GM18868 (cell line): ENCODE data around the gene RPL22.

Source experiments
- ATAC-seq: cut with Tn5 transposase; IDR thresholded peaks from one replicate; pipeline ENCODE4 v1.9.1; 2021; ENCODE audit warnings: mild to moderate bottlenecking, moderate library complexity; ENCODE audit not compliant: unreplicated experiment

RPL22 gene

DNA sequence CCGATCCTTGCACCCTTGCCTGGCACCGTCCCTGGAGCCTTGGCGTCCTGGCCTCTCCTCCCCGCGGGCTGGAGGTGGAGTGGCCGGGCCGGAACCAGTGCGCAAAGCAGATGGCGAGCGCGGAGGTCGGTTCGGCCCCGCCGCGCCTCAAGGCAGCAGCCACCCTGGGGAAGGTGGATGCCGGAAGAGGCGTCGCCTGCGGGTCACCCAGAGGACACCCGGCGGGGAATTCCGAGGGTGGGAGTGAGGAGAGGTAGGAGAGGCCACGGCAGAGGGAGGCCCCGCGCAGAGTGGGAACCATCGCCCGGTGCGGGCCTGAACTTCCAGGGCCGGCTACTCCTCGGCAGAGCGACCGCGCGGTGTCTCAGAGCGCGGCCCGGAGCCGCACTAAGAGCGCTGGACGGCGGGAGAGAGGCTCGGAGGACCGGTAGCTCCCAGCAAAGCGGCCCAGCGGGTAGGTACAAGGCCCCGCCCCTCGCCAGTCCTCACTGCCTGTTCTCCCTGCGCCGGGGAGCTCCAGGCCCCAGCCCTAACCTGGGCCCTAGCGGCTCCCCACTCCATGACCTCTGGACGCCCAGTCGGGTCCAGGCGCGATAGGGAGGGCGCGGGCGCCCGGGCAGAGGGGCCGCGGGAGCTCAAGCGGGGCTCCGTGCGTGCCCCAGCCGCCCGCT is 6.6 kb upstream of the RPL22 start, which contains the start of gene RNF207:
Gene RNF207, plus strand, starts transcription at position 271 of the 671 bp plus-strand sequence. CDS start 417 bp downstream, outside the sequence.
- ATAC-seq, result peak; percentile 65

DNA sequence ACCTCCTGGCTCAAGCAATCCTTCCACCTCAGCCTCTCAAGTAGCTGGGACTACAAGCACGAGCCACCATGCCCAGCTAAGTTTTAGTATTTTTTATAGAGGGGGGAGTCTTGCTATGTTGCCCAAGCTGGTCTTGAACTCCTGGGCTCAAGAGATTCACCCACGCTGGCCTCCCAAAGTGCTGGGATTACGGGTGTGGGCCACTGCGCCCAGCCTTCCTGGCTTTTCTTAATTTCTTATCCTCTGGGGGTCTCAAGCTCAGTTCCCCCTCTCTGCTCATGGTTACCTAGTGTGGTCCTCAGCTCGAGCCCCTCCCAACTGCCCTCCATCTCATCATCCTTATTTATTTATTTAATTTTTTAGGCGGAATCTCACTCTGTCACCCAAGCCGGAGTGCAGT is 2.9 kb upstream of the RPL22 start:
- no peak for ATAC-seq

DNA sequence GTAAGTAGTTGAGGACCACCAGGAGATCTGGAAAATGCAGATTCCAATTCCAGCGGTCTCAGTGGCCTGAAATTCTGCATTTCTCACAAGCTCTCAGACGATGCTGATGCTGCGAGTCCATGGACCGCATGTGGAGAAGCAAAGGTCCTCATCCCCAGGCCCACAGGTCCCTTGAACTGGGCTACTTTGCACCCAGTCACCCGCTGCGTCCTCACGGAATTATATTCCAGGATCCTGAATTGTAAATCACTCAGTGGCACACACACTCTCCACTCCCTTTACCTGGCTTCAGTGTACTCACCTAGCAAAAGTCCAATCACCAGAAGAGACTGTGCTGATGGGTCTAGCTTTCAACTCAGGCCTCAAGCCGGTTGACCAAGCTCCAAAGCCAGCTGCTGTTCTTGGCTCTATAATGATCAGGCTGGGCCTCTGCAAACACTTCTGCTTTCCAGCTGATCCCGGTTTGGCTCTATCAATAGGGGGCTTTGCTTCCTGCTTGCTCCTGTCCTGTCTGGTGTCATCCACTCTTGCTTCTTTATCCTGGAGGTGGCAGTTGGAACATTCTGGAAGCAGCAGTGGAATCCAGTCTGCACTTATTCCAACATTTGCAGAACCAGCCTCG is 904 bp upstream of the RPL22 start:
- no peak for ATAC-seq

DNA sequence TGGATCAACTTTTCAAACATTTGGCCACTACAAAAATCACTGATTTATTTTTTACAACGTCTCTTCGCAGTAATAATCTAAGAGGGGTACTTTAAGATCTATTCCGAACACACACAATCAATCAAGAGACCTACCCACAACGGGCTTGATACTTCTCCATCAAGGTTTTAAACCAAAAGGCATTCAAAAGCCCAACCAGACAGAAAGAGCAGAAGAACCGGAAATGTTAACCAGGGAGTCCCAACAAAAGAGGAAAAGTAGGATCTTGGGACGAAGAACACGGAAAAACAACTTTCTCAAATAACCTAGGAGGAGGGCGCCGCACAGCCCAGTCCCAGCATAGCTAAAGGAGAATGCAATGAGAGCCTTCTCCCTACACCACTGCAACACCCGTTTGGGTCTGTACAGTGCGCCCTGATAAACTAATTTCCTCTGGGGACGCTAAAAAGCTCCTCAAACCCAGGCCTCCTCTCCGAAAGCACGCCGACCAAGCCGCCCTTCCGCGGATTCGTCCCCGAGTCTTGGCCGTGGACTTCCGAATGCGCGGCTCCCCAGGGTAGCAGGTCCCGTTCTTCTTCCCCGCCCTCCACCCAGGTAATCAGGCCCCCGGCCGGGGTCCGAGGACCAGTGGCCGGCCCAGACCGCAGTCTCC is 623 bp downstream of the RPL22 start:
- ATAC-seq, result peak; percentile 19

DNA sequence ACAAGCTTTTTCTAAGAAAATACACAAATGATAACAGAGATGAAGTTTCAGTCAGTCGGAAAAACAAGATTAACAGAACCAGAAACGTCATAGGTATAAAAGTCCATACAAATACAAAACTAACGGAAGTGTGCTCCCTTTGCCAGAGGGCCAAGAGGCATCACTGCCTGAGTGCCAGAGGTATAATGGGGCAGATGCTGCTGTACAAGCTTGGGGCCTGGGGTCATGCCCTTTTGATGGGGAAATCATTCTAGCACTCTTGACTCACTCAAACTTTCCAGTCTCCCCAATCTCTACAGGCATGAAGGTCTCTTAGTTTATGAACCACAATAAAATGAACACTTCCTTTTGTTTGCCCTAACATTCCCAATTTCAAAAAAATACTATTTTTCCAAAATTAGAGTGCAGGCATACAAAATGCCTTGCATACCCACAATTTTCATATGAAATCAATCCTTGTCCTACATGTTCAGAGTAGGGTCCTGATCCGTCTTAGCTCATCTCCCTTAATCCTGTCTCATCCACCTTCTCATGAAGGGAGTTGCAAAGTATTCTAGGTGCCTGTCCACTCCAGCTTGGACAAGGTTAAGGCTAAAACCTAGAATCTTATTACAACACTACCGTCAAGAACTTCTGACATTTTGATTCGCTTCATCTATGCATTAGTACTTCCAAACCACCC is 1.5 kb downstream of the RPL22 start:
- ATAC-seq, result no peak

DNA sequence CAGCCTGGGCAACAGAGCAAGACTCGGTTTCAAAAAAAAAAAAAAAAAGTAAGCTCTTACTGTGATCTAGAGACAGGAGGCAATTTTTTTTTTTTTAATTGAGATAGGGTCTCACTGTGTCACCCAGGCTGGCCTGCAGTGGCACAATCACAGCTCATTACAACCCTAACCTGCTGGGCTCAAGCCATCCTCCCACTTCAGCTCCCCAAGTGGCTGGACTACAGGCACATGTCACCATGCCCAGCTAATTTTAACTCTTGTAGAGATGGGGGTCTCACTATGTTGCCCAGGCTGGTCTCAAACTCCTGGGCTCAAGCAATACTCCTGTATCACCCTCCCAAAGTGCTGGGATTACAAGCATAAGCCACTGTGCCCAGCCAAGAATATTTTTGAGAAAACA is 7.4 kb downstream of the RPL22 start:
- ATAC-seq, result no peak

DNA sequence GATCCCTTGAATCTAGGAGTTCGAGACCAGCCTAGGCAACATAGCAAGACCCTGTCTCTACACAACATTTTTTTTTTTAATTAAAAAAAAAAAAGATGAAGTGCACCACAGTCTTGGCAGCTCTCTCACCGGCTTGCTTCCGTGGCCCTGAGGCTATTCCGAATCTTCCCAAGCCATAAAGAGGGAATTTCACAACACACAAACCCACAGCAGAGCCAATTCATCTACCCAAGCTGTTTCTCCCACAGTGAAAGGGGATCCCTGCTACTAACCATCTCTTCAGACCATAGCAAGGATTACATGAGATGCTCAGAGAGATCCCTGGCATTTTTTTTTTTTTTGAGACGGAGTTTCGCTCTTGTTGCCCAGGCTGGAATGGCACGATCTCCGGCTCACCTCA is 10.9 kb downstream of the RPL22 start:
- ATAC-seq, result no peak

DNA sequence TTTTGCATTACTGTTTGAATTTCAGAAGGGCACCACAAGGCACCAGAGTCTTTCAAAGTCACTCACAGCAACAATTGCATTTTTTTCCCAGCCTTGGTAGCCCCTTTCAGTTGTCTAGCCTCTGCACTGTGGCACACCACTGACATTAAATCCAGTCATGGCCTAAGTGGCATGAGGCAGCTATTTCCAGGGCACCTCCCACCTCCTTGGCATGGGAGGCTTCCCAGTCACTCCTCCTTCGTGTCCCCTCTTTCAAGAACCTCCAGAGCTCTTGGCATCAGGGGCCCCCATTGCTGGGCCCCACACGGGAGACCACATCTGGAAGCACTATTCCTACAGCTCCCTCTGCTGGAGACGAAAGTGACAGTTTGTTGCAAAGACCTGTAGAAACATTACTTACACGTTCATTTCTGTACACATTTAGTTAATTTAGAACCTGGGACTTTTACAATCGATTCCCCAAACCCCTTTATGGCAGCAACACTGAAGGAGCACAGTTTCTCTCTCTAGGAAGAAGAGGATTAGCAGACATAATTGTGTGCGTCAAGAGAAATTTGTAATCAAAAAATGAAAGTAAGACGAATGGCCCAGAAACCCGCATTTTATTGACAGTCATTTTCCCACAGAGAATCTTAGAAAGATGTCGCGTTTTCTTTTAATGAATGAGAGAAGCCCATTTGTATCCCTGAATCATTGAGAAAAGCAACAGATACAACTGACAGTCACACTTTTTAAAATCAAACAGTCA is 13.6 kb downstream of the RPL22 start:
- ATAC-seq, result no peak

DNA sequence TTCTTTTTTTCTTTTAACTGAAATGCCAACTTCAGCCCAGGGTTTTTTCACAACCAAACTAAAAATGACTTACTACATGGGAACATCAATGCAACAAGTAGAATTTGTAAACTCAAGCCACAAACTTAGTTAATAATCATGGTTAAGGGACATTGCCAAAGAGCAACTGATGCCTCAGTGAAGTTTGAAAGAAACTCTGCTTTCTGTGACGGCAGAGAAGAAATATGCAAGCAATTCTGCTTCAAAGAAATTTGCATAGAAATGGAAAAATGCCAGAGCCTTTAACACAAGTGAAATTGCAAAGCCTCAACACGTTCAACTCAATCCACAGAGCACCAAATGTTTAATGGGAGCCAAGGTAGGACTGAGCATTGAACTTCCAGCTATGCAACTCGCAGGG is 14.2 kb downstream of the RPL22 start:
- no peak for ATAC-seq

DNA sequence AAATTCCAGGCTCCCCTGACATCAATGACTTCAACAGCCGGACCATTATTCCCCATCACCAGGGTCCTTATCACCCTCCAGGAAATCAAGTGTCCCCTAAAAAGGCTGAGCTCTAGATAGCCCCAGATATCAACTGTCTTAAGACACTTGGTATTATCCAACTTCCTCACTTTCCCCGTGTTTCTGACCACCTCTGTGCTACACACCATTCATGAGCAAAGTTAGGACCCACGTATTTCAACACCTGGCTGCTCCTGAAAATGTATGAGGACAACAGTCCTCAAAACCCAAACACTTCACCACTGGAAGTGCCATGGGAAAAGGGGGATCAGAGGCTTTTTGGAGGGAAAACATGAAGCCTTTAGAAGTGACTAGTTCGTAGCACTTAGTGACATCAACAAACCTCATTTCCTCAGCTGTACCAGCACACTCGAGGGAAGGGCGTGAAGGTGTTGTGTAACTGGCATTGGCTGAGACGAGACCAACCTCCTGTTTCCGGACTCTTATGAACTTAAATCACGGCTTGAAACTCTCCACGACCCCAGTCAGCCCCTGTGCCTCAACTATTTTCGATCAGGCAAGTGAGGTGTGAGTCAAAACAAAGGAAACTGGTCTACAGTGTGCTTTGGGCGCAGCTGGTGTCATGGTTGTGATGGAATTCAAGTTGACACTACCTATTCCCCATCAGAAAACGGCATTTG is 15.2 kb downstream of the RPL22 start:
- no peak for ATAC-seq

DNA sequence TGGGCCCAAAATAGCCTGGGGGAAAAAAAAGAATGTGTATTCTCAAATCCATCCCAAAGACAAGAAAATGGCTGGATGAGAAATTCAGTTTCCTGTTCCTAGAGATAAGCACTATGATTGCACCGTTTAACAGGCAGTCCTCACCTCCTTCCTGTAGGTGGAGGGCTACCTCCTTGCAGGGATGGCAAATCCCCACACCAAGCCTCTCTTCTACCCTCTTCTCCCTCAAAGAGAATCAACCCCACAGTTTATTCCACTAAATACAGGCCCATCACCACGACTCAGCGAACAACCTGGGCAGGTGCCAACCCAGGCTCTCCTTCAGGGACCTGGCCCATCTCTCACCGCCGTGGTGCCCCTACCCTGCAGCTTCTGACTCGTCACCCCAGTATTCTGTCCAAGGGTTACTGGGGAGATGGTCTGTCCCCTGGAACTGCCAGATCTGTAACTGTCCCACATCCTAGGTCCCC is 15.8 kb downstream of the RPL22 start:
- no peak for ATAC-seq

DNA sequence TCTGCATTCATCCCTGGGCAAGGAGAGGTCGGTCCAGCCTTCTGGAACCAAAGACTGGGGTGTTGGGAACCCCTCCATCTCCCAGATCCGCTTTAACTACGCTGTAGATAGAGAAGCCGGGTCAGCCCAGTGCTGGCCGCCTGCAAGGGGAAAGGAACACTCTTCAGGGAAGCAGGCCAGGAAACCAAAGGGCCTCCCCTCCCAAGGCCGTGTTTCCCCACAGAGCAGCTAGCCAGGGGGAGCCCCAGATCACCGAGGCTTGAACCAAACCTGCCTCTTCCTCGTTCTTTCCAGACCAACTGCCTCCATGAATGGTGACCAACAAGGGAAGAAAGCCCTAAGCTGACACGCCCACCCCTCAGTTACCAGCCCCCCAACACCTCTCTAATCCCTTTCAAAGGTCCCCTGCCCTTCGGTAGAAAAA is 18.0 kb downstream of the RPL22 start:
- no peak for ATAC-seq

DNA sequence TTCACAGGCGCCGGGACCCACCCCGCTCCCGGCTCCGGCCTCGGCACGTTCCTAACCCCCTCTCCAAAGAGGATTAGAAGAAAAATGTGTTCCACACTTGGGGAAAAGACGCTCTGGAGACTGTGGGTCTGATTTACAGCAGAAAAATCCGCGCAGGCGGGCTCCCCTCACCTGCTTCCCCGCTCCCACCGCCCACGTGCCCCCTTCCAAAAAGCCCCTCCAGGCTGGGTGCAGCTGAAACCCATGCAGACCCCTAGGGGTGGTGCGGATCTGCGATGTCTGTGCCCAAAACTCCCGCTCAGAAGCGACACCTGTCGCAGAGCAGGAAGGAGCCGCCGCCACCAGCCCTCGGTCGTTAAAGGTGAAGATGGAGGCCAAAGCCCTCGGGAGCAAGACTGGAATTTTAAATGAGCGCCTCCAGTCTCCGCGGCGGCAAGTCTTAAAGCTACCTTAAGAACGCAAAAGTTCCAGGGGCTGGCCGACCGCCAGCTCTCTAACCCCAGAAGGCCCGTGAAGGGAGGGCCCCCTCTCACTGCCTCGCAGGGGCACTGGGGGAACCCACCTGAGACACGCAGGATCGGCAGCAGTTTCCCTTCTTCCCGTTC is 18.6 kb downstream of the RPL22 start:
- ATAC-seq, result no peak

DNA sequence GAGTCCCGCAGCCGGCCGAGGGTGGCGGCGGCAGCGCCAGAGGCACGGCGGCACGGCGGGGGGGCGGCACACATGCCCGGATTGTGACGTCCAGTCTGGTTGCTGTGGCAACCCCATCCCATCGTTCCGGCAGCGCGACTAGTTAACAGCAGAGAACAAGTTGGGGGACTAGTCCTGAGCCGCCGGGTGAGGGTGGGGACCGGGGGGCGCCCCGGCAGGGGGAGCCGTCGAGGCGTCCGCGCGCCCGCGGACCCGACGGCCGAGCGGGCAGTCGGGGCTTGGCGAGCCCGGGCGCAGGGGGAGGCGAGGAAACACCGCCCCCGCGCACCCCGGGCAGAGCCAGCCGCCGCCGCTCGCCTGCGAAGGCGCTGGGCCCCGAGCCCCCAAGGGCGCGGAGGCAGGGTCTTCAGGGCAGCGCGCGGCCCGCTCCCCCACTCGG is 19.1 kb downstream of the RPL22 start, which contains the start of gene CHD5:
Gene CHD5, minus strand, starts transcription at position 54 of the 439 bp plus-strand sequence. CDS start 298 bp downstream, outside the sequence.
- no peak for ATAC-seq

DNA sequence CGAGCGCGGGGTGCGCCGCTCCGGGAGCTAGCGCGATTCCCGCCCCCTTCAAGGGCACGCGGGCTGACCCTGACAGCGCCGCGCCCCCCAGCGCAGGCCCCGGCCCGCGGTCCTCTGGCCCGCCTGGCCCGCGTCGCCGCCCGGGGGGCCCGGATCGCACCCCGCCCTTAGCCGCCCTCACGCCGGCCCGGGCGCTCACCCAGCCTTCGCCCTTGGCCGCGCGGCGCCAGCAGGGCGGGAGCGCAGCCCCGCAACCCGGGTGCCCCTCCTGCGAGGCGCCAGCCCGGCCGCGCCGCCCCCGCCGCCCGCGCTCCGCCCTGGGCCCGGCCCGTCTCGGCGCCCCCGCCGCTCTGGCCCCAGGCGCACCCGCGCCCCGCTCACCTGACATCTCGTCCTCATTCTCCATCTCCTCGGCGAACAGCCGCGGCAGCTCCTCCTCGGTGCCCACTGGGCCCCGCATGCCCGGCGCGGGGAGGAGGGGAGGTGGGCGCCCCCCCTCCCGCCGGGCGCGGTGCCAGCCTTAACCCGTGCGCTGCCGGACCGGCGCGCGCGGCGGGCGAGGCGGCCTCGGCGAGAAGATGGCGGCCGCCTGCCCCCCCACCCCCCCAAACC is 19.7 kb downstream of the RPL22 start:
- ATAC-seq, result no peak

DNA sequence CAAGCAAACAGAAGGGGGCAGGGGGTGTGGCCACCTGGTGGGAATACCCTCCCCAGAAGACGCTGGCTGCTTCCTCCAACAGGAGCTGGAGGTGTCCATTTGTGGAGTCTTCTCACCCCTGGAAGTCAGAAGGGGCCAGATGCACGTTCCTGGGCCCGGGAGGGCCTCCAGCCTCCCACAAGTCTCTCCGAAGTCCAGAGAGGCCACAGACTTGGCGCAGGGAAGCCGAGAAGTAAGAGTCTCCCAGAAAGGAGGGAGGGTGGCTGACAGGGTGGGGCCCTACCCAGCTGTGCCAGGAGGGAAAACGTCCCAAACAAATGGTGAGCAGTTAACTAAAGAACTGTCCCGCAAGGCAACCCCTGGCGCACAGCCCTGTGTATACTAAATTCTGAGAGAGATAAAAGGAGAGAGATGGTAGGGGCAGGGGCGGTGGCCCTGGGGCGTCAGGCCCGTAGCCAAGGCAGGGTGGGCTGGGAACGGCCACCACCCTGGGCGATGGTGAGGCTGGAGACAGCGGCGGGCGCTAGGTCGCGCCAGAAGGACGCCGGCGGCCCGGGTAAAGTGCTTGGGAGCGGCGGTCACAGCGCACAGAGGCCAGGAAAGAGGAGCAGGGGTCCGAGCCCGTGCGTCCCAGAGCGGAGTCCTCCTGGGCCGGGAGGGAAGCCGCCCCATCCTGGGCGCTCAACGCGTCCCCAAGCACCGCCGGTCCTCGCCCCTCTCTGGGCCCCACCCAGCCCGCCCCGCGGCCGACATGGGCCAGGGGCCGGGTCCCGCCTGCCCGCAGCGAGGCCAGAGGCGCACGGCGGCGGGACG is 20.4 kb downstream of the RPL22 start:
- no peak for ATAC-seq

DNA sequence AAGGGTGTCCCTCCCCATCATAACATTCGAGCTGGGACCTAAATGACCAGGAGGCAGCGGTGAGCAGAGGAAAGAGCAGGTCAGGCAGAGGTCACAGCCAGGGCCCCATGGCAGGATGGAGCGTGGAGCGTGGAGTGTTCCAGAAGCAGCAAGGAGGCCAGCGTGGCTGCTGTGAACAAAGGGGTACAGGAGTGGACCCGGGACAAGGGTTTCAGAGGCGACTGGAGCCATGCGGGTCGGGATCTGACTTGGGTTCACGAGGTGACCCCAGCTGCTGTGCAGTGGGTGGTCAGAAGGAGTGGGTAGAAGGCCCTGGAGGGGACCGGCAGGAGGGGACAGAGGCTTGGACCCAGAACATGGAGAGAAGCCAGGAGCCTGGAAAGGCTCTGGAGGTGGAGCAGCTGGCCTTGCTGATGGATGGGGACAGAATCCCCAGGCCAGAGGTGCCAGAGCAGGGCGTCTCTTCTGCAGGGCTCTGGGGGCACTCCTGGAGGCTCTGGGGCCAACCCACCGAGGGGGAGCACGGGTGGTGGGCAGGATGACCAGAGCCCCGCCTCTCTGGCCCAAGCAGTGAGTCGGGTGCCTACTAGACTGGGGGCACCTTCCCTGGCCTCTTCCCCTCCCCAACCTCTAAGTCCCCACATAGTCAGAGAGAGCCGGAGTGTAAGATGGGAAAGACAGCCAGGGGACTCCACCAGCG is 21.6 kb downstream of the RPL22 start:
- ATAC-seq, result no peak

DNA sequence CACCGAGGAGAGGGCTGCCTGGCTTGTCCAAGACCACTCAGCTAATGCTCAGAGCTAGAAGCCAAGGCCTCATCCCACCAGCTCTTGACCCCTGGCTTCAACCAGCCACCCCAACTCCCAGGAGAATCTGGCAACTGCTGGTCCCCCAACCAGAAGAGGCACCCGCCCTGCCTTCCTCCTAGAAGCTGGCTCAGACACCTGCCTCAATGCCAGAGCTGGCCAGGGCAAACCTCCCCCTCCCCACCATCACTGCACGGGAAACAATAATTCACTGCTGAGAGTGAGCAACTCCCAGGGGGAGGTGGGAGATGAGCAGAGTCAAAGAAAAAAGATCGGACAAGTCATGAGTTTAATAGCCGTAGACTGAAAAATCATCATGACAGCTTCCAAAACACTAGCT is 22.6 kb downstream of the RPL22 start:
- no peak for ATAC-seq
